Left hindlimb (tissue), 1 donor: ENCODE measurements around the gene ZBTB20.

Experiments
- DNase-seq: peaks from one replicate; pipeline ENCODE4 v3.0.0-alpha.2; 2018

The ZBTB20 gene

DNA sequence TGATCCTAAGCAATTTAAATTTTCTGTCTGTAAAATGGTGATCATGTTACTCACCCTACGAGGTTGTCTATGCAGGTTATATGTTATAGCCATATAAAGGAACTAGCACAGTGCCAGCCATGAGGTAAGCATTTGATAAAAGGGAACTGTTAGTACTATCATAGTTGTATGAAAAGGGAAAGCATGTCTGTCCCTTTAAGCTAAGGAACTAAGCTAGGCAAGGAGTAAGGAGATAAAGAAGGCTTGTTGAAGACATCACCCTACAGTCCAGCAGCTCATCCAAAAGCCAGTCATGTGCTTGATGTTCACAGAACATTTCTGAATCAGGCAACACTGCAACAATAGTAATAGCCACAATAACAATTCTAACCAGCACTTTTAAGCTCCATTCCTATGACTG is 243.9 kb downstream of the ZBTB20 start:
- DNase-seq, result no peak

DNA sequence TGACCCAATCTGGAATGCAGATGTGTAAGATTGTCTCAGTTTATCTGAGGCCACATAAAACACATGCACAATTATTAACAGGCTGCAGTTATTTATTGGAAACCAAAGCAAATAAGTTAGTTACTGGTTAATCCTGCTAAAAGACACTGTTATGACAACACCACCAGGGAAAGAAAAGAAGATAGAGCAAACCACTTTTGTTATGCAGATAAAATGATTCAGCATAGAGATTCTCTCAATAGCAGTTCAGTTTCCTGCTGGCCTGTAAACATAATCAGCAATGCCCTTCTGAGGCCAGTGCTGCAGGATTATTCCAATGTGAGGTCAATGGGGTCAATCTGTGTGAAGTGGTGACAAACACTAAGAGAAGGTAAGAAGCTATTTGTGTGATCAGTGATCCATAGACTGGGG is 244.4 kb downstream of the ZBTB20 start:
- no peak for DNase-seq

DNA sequence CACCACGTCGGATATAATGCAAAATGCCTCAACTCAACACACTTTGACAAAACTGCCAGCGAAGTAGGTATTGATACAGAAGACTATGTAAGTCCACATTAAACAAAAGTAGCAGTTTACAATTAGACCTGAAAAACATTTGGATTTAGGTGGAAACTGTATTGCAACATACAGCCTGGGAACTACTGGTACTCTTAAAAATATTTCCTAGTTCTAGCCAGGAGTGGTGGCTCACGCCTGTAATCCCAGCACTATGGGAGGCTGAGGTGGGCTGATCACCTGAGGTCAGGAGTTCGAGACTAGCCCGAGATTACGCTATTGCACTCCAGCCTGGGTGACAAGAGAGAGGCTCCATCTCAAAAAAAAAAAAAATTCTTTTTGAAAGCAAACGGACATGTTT is 246.2 kb downstream of the ZBTB20 start:
- no peak for DNase-seq

DNA sequence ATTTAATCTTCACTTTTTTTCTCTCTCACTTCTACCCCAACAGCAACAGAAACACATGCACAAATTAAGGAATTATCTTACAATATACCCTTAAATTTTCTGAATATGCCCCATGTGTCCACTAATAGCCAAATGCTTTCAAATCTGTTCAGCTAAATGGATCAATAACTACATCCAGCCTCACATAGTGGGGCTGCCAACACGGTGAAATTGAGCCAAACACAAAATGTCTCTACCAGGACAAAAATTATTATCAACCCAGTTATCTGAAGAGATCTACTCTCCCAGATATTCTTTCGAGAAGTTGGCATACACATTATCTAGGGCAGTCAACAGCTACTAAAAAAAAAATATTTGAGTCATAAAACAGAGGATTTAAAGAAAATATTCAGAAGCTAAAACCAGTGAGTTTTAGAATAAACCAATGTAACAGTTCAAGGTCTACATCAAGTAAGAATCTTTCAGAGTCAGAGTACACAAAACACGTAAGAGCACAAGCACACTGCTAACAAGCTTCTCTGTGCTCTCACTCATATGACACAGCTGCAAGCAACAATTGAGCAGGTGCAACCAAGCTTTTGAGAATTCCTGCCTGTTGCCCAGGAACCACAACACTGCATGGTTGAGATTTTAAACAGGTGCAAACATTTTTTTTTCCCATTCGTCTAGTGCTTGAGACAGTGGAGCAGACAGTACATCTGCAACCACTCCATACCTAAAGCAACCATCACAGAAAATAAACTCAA is 247.7 kb downstream of the ZBTB20 start:
- DNase-seq, result peak; percentile 63

DNA sequence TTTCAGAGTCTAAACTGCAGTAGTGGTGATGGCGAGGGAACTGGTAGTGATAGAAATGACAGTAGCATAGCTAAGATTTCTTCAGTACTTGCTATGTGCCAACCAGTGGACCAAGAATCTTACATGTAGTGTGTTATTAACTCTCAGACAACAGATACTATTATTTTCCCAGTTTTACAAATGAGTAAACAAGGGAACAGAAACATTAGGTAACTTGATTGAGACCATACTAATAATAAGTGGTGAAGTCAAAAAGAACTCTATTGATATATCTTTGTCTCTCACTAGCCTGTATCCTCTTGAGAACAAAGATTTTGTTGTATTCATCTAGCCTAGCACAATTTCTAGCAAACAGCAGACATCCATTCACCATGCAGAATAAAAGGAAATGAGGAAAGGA is 250.1 kb downstream of the ZBTB20 start:
- no peak for DNase-seq

DNA sequence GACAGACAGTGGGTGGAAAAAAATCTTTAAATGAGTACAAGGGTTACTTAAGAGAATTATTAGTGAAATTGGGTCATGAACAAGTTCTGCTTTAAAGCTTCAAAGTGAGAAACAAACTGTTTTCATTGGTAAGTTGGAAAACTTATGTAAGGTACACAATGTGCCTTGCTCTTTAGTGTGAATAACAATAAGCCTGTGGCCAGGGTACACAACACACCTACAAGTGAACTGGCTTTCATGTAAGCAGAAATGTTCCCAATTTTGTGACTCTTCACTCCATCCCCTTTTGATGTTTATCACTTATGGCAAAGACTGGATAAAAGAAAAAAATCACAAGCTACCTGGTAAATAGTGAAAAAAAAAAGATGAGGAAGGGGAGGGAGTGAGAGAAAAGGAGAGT is 253.7 kb downstream of the ZBTB20 start:
- DNase-seq, result no peak

DNA sequence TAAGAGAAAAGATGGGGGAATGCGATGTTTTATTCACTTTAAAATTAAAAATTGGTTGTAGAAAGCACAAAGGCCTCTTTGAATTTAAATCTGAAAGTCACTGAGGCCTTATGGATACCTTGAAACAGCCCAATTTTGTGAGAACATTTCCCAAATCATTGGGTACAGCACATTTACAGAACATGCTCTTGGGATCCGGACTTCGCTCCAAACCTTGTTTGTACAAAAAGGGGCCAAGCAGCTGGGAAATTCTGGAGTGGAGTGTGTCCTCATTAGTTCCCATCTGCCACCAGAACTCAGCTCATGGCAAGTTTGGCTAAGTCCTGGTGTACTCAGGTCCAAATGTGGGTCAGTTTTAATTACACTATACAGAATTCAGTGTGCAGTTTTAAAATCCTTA is 254.2 kb downstream of the ZBTB20 start:
- DNase-seq, result no peak

DNA sequence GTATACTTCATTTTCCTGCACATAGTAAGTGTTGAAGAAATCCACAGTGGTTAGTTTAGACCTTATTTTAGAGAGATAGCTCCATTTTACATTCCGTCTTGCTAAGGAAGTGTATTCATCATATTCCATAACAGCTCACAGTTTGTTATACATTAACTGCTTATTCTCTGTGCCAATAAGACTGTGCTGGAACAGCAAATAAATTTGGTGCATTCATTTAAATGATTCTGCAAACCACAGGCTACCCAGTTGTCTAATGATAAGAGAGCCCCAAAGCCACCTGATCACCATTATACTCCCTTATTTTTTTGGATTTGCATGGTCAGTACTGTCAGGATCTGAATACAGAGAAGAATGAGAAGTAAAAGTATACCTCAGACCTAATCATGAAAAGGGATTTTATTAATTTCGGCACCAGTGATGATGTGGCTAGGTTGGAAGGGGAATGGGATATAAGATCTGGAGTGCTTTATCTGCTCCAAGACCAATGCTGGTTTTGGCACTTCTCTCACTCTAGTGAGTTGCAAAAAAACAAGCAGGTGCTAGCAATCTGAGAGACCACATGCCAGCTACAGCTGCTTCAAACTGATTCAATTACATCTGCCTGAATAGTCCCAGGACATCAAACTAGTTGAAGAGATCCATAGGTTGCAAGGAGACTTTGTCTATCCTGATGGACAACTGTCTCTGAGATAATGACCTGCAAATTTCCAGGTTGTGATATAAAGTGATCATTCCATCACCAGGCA is 254.8 kb downstream of the ZBTB20 start:
- no peak for DNase-seq

DNA sequence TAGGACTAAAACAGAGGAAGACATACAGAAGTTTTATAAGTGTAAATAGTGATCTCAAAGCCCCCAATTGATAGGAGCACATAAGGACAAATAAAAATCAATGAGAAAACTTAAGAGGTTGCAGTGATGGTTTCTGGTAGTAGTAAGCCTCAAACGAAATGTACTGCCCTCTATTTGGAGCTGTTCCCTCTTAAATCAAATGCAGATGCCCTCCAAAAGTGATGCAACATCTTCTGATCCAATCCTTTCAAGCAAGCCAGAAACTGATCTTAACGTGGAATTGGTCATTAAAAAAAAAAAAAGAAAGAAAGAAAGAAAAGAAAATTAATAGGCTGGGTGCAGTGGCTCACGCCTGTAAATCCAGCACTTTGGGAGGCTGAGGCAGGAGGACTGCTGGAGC is 259.3 kb downstream of the ZBTB20 start:
- DNase-seq, result no peak

DNA sequence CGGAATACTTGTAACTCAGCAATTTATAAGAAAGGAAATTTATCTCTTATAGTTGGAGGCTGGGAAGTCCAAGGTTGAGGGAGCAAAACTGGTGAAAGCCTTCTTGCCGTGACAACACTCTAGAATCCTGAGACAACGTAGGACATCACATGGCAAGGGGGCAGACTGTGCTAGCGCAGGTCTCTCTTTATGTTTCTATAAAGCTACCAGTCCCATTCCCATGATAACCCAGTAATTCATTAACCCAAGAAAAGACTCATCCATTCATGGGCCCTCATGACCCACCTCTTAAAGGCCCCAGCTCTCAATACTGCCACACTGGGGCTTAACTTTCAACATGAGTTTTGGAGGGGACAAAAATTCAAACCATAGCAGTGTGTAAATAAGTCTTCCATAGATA is 260.2 kb downstream of the ZBTB20 start:
- no peak for DNase-seq

DNA sequence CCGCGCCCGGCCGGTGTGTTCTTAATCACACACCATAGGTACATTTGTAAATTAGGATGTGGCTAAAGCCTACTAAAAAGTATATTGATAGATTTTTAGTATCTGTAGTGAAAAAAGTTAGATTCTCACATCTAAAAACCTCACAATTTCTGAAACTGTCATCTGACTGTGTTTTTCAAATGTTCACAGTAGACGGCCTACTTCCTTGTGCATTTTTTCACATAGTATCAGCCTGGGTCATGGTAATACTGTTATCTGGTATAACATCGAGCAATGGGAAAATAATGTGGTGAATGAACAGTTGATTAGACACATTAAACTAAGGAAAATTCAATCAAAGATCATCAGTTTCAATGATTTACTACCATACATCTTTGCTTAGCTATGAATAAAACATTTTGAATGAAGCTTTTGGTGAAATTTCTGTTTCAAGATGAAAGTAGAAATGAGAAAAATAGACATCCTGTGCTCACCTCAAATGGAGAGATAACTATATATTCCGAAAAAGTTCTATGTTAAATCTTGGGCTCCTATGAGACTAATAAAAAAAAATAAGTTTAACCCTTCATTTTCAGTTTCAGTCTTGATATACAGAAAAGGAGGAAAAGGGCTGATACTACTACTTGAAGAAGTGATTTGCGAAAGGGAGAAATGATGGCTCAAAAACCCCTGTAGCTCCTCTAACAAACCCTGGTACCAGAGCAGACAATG is 262.7 kb downstream of the ZBTB20 start:
- DNase-seq, result no peak

DNA sequence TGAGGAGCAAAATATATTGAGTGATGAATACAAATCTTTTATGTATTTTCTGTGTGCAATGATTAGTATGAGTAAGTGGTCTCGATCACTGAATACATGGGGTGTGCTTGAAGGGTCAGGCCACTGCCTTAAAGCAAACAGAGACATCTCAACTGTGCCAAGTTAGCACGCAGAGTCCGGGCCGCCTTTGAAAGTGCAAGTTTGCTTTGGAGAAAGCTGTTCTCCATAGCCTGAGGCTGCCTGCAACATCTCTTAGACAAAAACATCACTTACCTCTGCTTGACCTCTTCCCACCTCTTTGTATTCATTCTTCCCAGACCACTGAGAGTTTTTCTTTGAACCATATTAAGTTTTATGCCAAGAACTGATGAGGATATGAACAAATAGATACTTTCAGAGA is 267.0 kb downstream of the ZBTB20 start:
- DNase-seq, result no peak

DNA sequence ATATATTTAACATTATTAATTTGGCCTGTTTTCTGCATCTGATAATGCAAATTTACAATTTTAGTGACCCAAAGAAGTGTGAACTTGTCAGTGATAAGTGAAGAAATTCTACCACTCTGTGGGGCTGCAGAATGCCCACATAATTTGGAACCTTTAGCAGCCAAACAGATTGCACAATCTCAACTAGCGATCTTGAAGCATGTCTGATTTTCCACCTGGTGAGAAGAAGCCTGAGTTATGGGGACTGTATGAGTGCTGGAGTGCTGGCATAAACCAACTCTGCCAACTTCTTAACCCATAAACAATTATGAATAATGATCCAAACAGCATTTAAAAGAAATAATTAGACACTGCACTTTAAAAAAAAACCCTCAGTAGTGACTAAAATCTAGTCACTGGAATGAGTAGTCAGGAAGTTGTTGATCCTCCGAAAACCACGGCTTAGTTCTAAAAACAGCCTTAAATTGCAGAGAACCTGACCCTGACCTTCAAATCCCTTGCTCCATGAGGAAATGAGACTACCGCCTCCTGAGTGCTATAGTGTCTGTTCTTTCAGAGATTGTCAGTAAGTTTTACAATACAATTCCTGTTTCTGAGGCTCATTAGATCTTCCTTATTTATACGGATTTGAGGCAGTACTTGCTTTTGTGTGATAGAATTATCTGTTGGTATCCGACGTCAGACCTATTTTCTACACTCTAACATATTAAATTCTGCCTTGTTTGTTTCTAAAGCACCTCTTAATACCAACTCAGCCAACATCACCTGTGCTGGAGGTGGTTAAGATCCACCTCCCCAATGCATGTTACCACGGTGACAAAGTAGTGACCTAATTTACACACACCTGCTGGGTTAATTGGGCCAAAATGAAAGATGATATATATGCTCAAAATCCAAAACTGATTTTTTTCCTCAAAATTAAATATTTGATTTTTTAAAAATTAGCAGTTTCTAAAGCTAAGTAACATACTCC is 267.7 kb downstream of the ZBTB20 start:
- no peak for DNase-seq

DNA sequence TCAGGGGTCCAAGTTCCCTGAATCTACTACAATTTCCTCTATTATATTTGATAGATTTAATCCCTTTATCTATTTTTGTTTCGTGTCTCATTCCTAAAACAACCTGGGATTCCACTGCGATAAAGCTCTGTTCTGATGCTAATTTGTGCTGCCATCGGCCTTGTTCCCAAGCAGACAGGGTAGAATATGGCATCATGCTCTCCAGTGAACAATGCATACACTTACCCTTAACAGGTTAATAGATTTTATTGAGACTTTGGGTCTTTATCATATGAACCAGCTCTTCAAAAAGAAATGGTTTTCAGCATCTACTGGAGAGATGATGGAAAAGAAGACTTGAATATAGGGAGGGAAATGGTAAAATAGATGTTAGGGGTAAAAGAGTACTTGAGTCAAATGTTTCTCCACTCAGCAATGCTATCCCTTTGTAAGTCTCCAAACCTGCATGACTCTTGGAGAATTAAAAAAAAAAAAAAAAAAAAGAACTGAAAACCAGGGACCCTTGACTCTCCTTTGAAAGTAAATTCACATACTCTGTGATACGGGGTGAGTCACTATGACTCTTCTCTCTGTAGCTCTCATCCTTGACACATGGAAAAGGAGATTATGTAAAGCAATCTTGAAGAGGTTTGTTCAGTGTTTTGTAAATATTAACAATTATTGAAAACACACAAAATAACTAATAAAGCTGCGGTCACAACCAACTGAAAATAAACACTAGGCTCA is 268.8 kb downstream of the ZBTB20 start:
- DNase-seq, result no peak

DNA sequence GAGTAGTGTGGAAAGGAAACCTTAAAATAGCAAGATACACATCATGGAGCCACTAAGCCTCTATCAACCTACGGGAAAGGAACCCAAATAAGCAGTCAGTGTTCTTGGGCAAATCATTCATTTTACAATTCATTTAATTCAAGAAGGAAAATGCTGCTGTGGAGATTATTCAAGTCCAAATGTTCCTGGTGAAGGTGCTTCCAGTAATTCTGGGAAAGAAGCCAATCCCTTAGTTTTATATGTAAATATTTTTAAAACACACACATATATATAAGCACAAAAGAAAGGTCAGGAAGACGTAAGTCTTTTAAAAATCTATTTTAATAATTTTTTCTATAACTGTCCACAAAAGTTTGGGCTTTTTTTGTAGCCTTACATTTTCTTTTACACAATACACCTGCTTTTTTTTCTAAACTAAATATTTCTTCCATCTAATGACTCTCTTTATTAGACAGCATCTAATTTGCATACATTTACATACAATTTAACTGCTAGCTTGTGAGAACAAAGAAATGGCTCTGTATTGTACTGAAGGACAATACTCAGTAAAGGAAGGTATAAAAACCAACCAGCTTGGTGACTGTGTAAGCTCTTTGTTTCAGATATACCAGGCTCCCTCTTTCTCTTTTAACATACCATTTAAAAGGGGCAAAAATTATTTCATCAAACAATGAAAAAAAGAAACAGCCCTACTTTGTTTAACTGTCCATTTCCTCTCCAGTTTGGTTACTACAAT is 269.5 kb downstream of the ZBTB20 start:
- DNase-seq, result no peak

DNA sequence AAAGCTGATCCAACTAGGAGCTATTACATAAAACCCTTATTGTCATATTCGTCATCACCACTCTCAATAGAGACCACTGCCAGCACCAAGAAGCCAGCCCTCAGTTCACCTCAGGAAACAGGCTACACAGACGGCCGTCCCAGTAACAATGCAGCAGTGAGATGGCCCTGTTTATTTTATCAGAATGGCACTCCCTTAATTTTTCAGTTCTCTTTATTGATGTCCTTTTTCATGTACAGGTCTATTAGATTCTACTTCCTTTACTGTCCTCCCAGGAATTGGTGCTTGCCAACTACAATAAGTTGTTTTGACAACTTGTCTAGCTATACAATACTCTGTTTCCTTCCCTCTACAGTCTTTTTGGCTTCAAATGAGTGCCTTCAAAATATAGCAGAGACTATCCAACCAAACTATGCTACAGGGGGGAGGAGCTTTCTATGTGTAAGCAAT is 272.5 kb downstream of the ZBTB20 start:
- DNase-seq, result no peak

DNA sequence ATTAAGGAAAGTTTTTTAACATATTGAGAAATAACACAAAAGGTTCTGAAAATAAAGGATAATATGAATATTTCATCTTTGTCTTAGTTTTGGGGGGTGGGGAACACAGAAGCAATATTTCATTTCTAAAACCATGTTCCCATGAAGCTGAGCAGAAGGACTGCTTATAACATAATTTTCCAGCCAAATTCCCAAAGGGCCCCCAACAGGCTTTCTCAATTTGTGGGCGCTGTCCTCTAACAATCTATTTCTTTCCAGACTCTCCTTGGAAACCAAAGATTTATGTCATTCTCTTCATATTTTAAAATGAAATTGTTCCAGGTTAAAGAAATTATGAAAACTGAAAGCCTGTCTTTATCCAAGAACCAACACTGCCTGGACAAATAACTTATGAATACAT is 273.5 kb downstream of the ZBTB20 start:
- DNase-seq, result no peak

DNA sequence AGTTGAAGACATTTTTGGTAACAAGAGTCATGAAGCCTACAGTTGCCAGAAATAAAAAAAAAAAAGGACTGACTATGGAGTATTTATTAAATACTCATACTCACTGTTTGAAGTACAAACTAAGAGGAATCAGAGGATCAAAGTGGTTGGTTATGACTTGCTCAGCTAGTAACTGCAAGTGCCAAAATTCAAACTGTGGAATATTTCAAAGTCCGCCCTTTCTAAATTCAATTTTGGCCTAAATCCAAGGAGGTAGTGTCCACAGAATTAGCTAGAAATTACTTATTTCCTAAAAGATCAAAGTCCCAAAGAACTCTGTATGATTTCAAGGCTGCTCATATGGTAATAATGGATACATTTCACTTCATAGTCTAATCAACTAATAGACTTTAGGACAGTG is 274.5 kb downstream of the ZBTB20 start:
- no peak for DNase-seq

DNA sequence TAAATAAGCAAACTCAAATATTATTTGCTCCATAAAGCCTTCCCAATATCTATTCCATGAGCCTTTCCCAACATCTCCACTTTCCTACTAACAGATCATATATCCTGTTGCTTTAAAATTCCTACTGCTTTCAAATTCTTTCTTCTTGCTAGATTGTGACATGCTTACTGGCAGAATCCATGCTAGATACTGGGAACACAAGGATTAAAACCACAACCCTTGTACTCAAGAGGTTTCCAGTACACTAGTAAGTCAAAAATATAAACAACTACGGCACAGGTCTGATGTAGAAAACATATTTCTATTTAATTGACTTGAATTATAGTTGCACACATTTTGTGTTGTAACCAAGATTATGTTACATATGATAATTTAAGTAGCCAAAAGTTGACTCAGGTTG is 275.0 kb downstream of the ZBTB20 start:
- DNase-seq, result no peak

DNA sequence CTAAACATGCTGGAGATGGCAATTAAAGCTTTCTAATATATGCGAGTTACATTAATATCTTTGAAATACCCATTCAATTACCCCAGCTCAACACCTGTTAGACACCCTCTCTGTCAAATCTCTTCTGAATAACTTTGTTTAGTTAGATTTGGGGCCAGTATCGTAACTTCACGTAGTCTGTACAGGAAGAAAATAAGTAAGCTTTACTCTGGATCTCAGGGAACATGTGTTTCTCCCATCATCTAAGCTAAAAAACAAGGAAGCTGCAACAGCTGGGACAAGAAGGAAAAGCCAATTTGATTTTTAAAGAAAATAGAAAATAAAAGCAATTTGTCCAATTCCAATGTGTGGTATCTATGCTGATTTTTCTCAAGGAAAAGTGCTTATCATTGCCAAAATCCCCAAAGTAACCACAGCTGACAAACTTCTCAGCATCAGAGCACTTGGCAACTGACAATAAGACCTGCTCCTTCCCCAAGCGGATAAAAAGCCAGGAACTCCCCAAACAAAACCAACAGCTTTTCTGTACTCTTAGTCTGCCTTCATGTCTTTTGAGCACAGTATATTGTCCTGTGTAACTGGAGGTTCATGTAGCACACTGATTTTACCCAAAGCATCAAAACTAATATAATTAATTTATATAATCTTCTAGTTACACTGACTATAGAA is 279.1 kb downstream of the ZBTB20 start:
- no peak for DNase-seq

DNA sequence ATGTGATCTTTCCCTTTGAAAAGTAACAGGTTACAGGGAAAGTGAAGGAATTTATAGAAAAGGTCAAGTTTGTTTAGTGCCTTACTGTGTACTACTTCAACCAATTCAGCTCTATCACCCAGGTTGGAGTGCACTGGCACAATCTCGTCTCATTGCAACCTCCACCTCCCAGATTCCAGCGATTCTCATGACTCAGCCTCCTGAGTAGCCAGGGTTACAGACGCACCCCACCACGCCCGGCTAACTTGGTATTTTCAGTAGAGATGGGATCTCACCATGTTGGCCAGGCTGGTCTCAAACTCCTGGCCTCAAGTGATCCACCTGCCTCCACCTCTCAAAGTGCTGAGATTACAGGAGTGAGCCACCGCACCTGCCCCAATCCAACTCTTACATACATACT is 279.7 kb downstream of the ZBTB20 start:
- no peak for DNase-seq
